Common myeloid progenitor, CD34-positive (primary cell): ENCODE results near the gene SLC26A1.
A peak's percentile ranks its signal among the peaks of the same experiment; 100 is the strongest.

Source experiments
- CTCF ChIA-PET: fragments of 350-600 bp; sonication (Branson Sonifier 250); formaldehyde crosslinking; loops from one replicate; lab custom pipeline; 2021; ENCODE audit warnings: antibody characterized with exemption; lab: Charles Lee
- POLR2A ChIA-PET: fragments of 350-600 bp; sonication (Branson Sonifier 250); formaldehyde crosslinking; loops from one replicate; lab custom pipeline; 2021; ENCODE audit warnings: antibody characterized with exemption; lab: Charles Lee
- DNase-seq, 3 donors: peaks; one replicate each; pipeline versions ENCODE4 v3.0.0 to v3.0.0-alpha.2; 2013
- H3K27ac ChIP-seq, 2 experiments: 1 replicate in 1 of 2; 2 replicates in 1 of 2; pipeline ENCODE4 v1.7.0; 2013; ENCODE audit warnings: inconsistent platforms in 2 of 2, low read length in 2 of 2, mild to moderate bottlenecking in 2 of 2, low read depth in 1 of 2, moderate library complexity in 1 of 2; ENCODE audit not compliant: severe bottlenecking in 2 of 2, insufficient read depth in 1 of 2, poor library complexity in 1 of 2
- H3K27me3 ChIP-seq, 5 experiments: replicated peaks in 2 of 5; 1 replicate in 3 of 5; 2 replicates in 2 of 5; pipeline versions ENCODE4 v1.6.1 to v1.7.0; 2013; ENCODE audit warnings: low read length in 4 of 5, mild to moderate bottlenecking in 2 of 5, moderate library complexity in 2 of 5, inconsistent platforms in 1 of 5; ENCODE audit not compliant: insufficient read depth in 5 of 5, control insufficient read depth in 4 of 5
- H3K36me3 ChIP-seq, 4 experiments: 1 replicate in 2 of 4; 2 replicates in 2 of 4; pipeline versions ENCODE4 v1.6.1 to v1.7.0; 2013; ENCODE audit warnings: low read length in 3 of 4, control low read depth in 1 of 4, mild to moderate bottlenecking in 1 of 4; ENCODE audit not compliant: control insufficient read depth in 4 of 4, insufficient read depth in 4 of 4
- H3K4me1 ChIP-seq, 4 experiments: 1 replicate in 3 of 4; 2 replicates in 1 of 4; pipeline versions ENCODE4 v1.6.1 to v1.7.1; 2013; ENCODE audit warnings: low read length in 3 of 4, mild to moderate bottlenecking in 3 of 4, control low read depth in 1 of 4, inconsistent platforms in 1 of 4, moderate library complexity in 1 of 4; ENCODE audit not compliant: control insufficient read depth in 4 of 4, insufficient read depth in 4 of 4; ENCODE audit errors: control extremely low read depth in 1 of 4
- H3K4me3 ChIP-seq, 7 experiments: 1 replicate in 4 of 7; 2 replicates in 3 of 7; pipeline versions ENCODE4 v1.5.1 to v1.7.0; 2013; ENCODE audit warnings: mild to moderate bottlenecking in 7 of 7, low read length in 6 of 7, moderate library complexity in 6 of 7, inconsistent platforms in 2 of 7, low read depth in 2 of 7, control low read depth in 1 of 7; ENCODE audit not compliant: insufficient read depth in 4 of 7, control insufficient read depth in 1 of 7; ENCODE audit errors: extremely low read depth in 1 of 7
- H3K9me3 ChIP-seq, 5 experiments: 1 replicate in 4 of 5; 2 replicates in 1 of 5; pipeline versions ENCODE4 v1.6.1 to v1.7.1; 2013; ENCODE audit warnings: low read length in 4 of 5, mild to moderate bottlenecking in 2 of 5, inconsistent platforms in 1 of 5, low read depth in 1 of 5, moderate library complexity in 1 of 5; ENCODE audit not compliant: control insufficient read depth in 4 of 5, insufficient read depth in 2 of 5; ENCODE audit errors: control extremely low read depth in 1 of 5
- WGBS: methylation state at CpG from one replicate; pipeline ENCODE4 v1.1.5; 2013; ENCODE audit not compliant: insufficient coverage; 5-methylcytosine and 5-hydroxymethylcytosine counted together

The SLC26A1 gene

GRCh38 chr4:1009542-1010394 is 16.6 kb upstream of the SLC26A1 start:
- H3K9me3 ChIP-seq, result peaks cover 0 to 8% (median 5%) of the 10 kb centered on the region in 5 experiments
- peaks cover 0 to 3% (median 0%) of the 10 kb centered on the region in 4 experiments for H3K36me3 ChIP-seq
- WGBS, result under 1% methylated on average over 61 of the region's 109 CpGs
- H3K27me3 ChIP-seq, result peaks cover 6 to 43% (median 19%) of the 10 kb centered on the region in 5 experiments
- DNase-seq, result peak; percentile 31 to 63 (median 55)
- peaks cover 0 to 32% (median 29%) of the 10 kb centered on the region in 4 experiments for H3K4me1 ChIP-seq
- CTCF ChIA-PET, result interaction anchor here (1.6 kb wide), 1 partner anchor 35 kb away, joined by 3 read pairs; no protein-coding TSS in a partner anchor
- peak overlapping the region; percentile 22 to 79 (median 70) for H3K4me3 ChIP-seq
- no peak overlapping the region for H3K27ac ChIP-seq
- POLR2A ChIA-PET, result interaction anchor here (0.7 to 1.7 kb wide), 2 partner anchors 78 to 107 kb away, joined by 3 to 4 read pairs; partner anchors contain the start of genes GAK and TMEM175

- H3K4me3 ChIP-seq, result peak overlapping the region; percentile 21 to 79 (median 64)
- H3K27me3 ChIP-seq, result peaks cover 6 to 50% (median 23%) of the 10 kb centered on the region in 5 experiments
- peaks cover 0 to 8% (median 5%) of the 10 kb centered on the region in 5 experiments for H3K9me3 ChIP-seq
- ChIA-PET POLR2A (interaction anchor here (1.7 kb wide), 1 partner anchor 77 kb away, joined by 4 read pairs; the partner anchor contains the start of genes GAK and TMEM175), CTCF (no interaction called here)
- 2% methylated on average over 36 of the region's 36 CpGs for WGBS
- H3K4me1 ChIP-seq, result peaks cover 0 to 32% (median 29%) of the 10 kb centered on the region in 4 experiments
- peaks cover 0 to 3% (median 0%) of the 10 kb centered on the region in 4 experiments for H3K36me3 ChIP-seq
- no peak overlapping the region for H3K27ac ChIP-seq
- peak in 2 of 3 donors; percentile 40 to 45 for DNase-seq
Observed at GRCh38 chr4:1008840-1009541, 15.8 kb upstream of the SLC26A1 start.

- POLR2A ChIA-PET, result no interaction called here
- no peak for DNase-seq
- peaks cover 0 to 8% (median 5%) of the 10 kb centered on the region in 5 experiments for H3K9me3 ChIP-seq
- H3K4me3 ChIP-seq, result no peak overlapping the region
- 88% methylated on average over 5 of the region's 5 CpGs for WGBS
- peaks cover 0 to 38% (median 30%) of the 10 kb centered on the region in 4 experiments for H3K4me1 ChIP-seq
- peaks cover 6 to 70% (median 27%) of the 10 kb centered on the region in 5 experiments for H3K27me3 ChIP-seq
- H3K36me3 ChIP-seq, result no peaks in the 10 kb centered on the region
- CTCF ChIA-PET, result no interaction called here
- no peak overlapping the region for H3K27ac ChIP-seq
Observed at GRCh38 chr4:1006856-1007255, 13.7 kb upstream of the SLC26A1 start.

GRCh38 chr4:1004557-1005485 is 11.6 kb upstream of the SLC26A1 start:
- Histone ChIP-seq H3K4me1 (peaks cover 0 to 27% (median 19%) of the 10 kb centered on the region in 4 experiments), H3K36me3 (no peaks in the 10 kb centered on the region), H3K27ac (no peak overlapping the region), H3K9me3 (peaks cover 0 to 8% (median 5%) of the 10 kb centered on the region in 5 experiments), H3K27me3 (peaks cover 6 to 90% (median 36%) of the 10 kb centered on the region in 5 experiments), H3K4me3 (no peak overlapping the region)
- POLR2A ChIA-PET, result no interaction called here
- no peak for DNase-seq
- CTCF ChIA-PET, result interaction anchor here (0.8 to 1.4 kb wide), 2 partner anchors 10 to 61 kb away, joined by 3 read pairs; no protein-coding TSS in a partner anchor
- WGBS, result 95% methylated on average over 23 of the region's 25 CpGs

GRCh38 chr4:1004071-1004418 is 10.8 kb upstream of the SLC26A1 start:
- peaks cover 6 to 94% (median 39%) of the 10 kb centered on the region in 5 experiments for H3K27me3 ChIP-seq
- no peaks in the 10 kb centered on the region for H3K36me3 ChIP-seq
- peaks cover 0 to 23% (median 15%) of the 10 kb centered on the region in 4 experiments for H3K4me1 ChIP-seq
- no peak for DNase-seq
- 95% methylated on average over 13 of the region's 13 CpGs for WGBS
- POLR2A ChIA-PET, result no interaction called here
- peaks cover 0 to 8% (median 5%) of the 10 kb centered on the region in 5 experiments for H3K9me3 ChIP-seq
- CTCF ChIA-PET, result no interaction called here
- no peak overlapping the region for H3K4me3 ChIP-seq
- no peak overlapping the region for H3K27ac ChIP-seq

GRCh38 chr4:1003271-1004070 is 10.3 kb upstream of the SLC26A1 start:
- Histone ChIP-seq H3K4me3 (no peak overlapping the region), H3K36me3 (no peaks in the 10 kb centered on the region), H3K4me1 (peaks cover 0 to 17% (median 11%) of the 10 kb centered on the region in 4 experiments), H3K27me3 (peaks cover 6 to 94% (median 37%) of the 10 kb centered on the region in 5 experiments), H3K9me3 (peaks cover 0 to 8% (median 5%) of the 10 kb centered on the region in 5 experiments), H3K27ac (no peak overlapping the region)
- WGBS, result 39% methylated on average over 33 of the region's 63 CpGs
- ChIA-PET POLR2A (no interaction called here), CTCF (no interaction called here)
- DNase-seq, result no peak
